ENCODE data around the gene RASSF7.
A peak's percentile ranks its signal among the peaks of the same experiment; 100 is the strongest.
"Not testable (repeated sequence)": the region's sequence is repeated elsewhere in the genome, so short reads cannot be mapped to it uniquely, and the experiment has no call there.

RASSF7 gene

GRCh38 chr11:567011-567628 is 6.3 kb downstream of the RASSF7 start:
- Mint-ChIP-seq H3K27ac (no peak overlapping the region), H3K27me3 (no peaks in the 10 kb centered on the region)
- no peak for ATAC-seq

GRCh38 chr11:567629-568292 is 7.0 kb downstream of the RASSF7 start:
- Mint-ChIP-seq H3K27me3 (no peaks in the 10 kb centered on the region), H3K27ac (peak overlapping the region in 1 of 2 donors; percentile 71), H3K4me1 (peaks cover 49% of the 10 kb centered on the region), H3K9me3 (no peaks in the 10 kb centered on the region), H3K4me3 (peak overlapping the region; percentile 73 to 82)
- no peak for DNase-seq
- peak; percentile 13 for ATAC-seq

More at GRCh38 chr11:567011-567628, 6.3 kb downstream of the RASSF7 start:
- H3K9me3 Mint-ChIP-seq = no peaks in the 10 kb centered on the region
- no peak for DNase-seq
- H3K4me3 Mint-ChIP-seq = peak overlapping the region; percentile 73 to 82
- peaks cover 49% of the 10 kb centered on the region for H3K4me1 Mint-ChIP-seq

- Mint-ChIP-seq H3K9me3 (no peaks in the 10 kb centered on the region), H3K4me1 (peaks cover 46% of the 10 kb centered on the region), H3K27ac (no peak overlapping the region), H3K27me3 (no peaks in the 10 kb centered on the region), H3K4me3 (peak overlapping the region; percentile 82 to 96)
- peak; percentile 93 to 98 for DNase-seq
- ATAC-seq = peak; percentile 93
These were observed 7.8 kb downstream of the RASSF7 start for GRCh38 chr11:568306-569157.

- Mint-ChIP-seq H3K27me3 (peaks cover 5% of the 10 kb centered on the region), H3K27ac (peak overlapping the region in 1 of 2 donors; percentile 25), H3K4me1 (peaks cover 42% of the 10 kb centered on the region), H3K9me3 (no peaks in the 10 kb centered on the region), H3K4me3 (peak overlapping the region; percentile 82 to 96)
- DNase-seq (no peak), ATAC-seq (no peak)
These were observed 8.6 kb downstream of the RASSF7 start for GRCh38 chr11:569158-569885.

- H3K27me3 Mint-ChIP-seq = peaks cover 16% of the 10 kb centered on the region
- peaks cover 45% of the 10 kb centered on the region for H3K4me1 Mint-ChIP-seq
- DNase-seq = no peak
- no peak for ATAC-seq
- H3K9me3 Mint-ChIP-seq = no peaks in the 10 kb centered on the region
- H3K27ac Mint-ChIP-seq = no peak overlapping the region
- H3K4me3 Mint-ChIP-seq = no peak overlapping the region
These were observed 11.0 kb downstream of the RASSF7 start for GRCh38 chr11:571802-572185.

- Mint-ChIP-seq H3K27ac (no peak overlapping the region), H3K9me3 (no peaks in the 10 kb centered on the region), H3K27me3 (peaks cover 16% of the 10 kb centered on the region), H3K4me3 (no peak overlapping the region), H3K4me1 (peaks cover 45% of the 10 kb centered on the region)
- ATAC-seq (no peak), DNase-seq (no peak)
These were observed 12.5 kb downstream of the RASSF7 start for GRCh38 chr11:573146-573759.

- Mint-ChIP-seq H3K27me3 (peaks cover 16% of the 10 kb centered on the region), H3K4me1 (peaks cover 52% of the 10 kb centered on the region), H3K4me3 (peak overlapping the region in 1 of 2 donors; percentile 89), H3K27ac (peak overlapping the region in 1 of 2 donors; percentile 38)
- not testable (repeated sequence) for ATAC-seq, DNase-seq, H3K9me3 Mint-ChIP-seq
These were observed 13.3 kb downstream of the RASSF7 start for GRCh38 chr11:574031-574570.

GRCh38 chr11:574632-575312 is 14.0 kb downstream of the RASSF7 start:
- Mint-ChIP-seq H3K27ac (peak overlapping the region in 1 of 2 donors; percentile 8), H3K4me3 (peak overlapping the region; percentile 75 to 89), H3K4me1 (peaks cover 52% of the 10 kb centered on the region), H3K27me3 (peaks cover 16% of the 10 kb centered on the region), H3K9me3 (no peaks in the 10 kb centered on the region)
- no peak for ATAC-seq
- no peak for DNase-seq

GRCh38 chr11:575313-575995 is 14.7 kb downstream of the RASSF7 start:
- ATAC-seq (peak; percentile 33), DNase-seq (no peak)
- Mint-ChIP-seq H3K4me1 (peaks cover 54% of the 10 kb centered on the region), H3K27me3 (peaks cover 16% of the 10 kb centered on the region), H3K9me3 (no peaks in the 10 kb centered on the region), H3K4me3 (peak overlapping the region; percentile 75 to 89), H3K27ac (peak overlapping the region in 1 of 2 donors; percentile 78)

- peak within 1 kb of the TSS; percentile 89 to 93 for H3K4me3 Mint-ChIP-seq
- peak within 1 kb of the TSS; percentile 100 for H3K27ac Mint-ChIP-seq
- peak; percentile 96 to 97 for DNase-seq
- peak; percentile 95 for ATAC-seq
- H3K9me3 Mint-ChIP-seq = no peaks in the 10 kb centered on the region
- peaks cover 16% of the 10 kb centered on the region for H3K27me3 Mint-ChIP-seq
- H3K4me1 Mint-ChIP-seq = peaks cover 55% of the 10 kb centered on the region
These were observed 15.4 kb downstream of the RASSF7 start, which contains the start of gene PHRF1 for GRCh38 chr11:575996-576768. Gene PHRF1, plus strand, starts transcription at chr11:576470. Its CDS starts 5,043 bp downstream, at chr11:581513.

GRCh38 chr11:576811-577610 is 16.2 kb downstream of the RASSF7 start:
- H3K27me3 Mint-ChIP-seq = peaks cover 16% of the 10 kb centered on the region
- peaks cover 63% of the 10 kb centered on the region for H3K4me1 Mint-ChIP-seq
- peak overlapping the region; percentile 89 to 95 for H3K27ac Mint-ChIP-seq
- H3K9me3 Mint-ChIP-seq = no peaks in the 10 kb centered on the region
- H3K4me3 Mint-ChIP-seq = peak overlapping the region; percentile 88 to 93
- peak in 1 of 2 donors; percentile 45 for DNase-seq
- no peak for ATAC-seq

GRCh38 chr11:577611-577894 is 16.8 kb downstream of the RASSF7 start:
- Mint-ChIP-seq H3K9me3 (no peaks in the 10 kb centered on the region), H3K27ac (peak overlapping the region; percentile 89 to 95), H3K4me3 (peak overlapping the region; percentile 88 to 93), H3K4me1 (peaks cover 63% of the 10 kb centered on the region), H3K27me3 (peaks cover 16% of the 10 kb centered on the region)
- ATAC-seq (no peak), DNase-seq (no peak)

Data from stimulated activated naive CD8-positive, alpha-beta T cell treated with anti-CD3 and anti-CD28 coated beads, Interleukin-15, amount 100 ng/mL, for 72 hours (primary cell).